ENCODE data around the gene MICU2. TPM values are rescaled to one million over a fixed set of nuclear protein-coding genes. Genes with fewer than 3 reads are reported as not detected.

The MICU2 gene
- total and polyA plus RNA-seq, 10 of the 15 experiments (the other 5 are each of a cell fraction or from before 2014, with no cell fraction given), result 17.7 to 56.6 (median 43.8) TPM

GRCh38 chr13:21606251-21606650 is 2.3 kb upstream of the MICU2 start (continued):
- TF ChIP-seq SPI1 (IDR thresholded peaks at IDR 0.05; ENCODE audit: borderline replicate concordance, insufficient read depth, low read depth, low read length) (no peak), CEBPB (IDR thresholded peaks at IDR 0.05; ENCODE audit: borderline replicate concordance in 1 of 2, low read depth in 2 of 2, low read length in 2 of 2) (no peak)

DNA sequence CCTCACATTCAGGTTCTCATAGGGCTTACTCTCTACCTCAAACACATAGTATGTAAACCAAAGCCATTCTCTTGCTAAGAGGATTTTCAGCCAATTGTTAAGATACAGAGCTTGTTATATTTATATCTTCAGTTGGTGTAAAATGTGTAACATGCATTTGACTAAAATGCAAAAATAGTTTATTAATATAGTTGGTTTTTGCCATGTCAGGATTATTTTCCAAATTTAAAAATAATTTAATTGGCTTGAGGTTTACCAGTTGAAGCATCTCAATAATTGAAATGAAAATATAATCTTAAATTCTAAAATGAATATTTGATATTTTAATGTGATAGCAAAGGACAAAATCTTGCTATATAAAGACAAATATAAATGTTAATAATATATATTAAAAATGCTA is 7.2 kb downstream of the MICU2 start:
- peak overlapping the region; percentile 54; the same call in 1 of the 2 replicates for H3K4me2 ChIP-seq (ENCODE audit: control insufficient read depth, insufficient read depth)
- no peak for DNase-seq (ENCODE audit: low read depth, low spot score)
- peaks cover 15% of the 10 kb centered on the region for H3K4me1 ChIP-seq (ENCODE audit: control insufficient read depth, insufficient read depth, low read length)
- ChIA-PET RAD21 (ENCODE audit: unreplicated experiment) (no interaction called here), CTCF (interaction anchor here (1.9 kb wide), 1 partner anchor 41 kb away, joined by 5 read pairs; no protein-coding TSS in a partner anchor), POLR2A (no interaction called here), SMC1A (ENCODE audit: uncharacterized antibody, unreplicated experiment) (no interaction called here)
- H3K27me3 ChIP-seq (replicated peaks in 1 of 2; ENCODE audit: control insufficient read depth in 2 of 2, insufficient read depth in 2 of 2, low read length in 1 of 2), result no peaks in the 10 kb centered on the region
- TF ChIP-seq MLLT1 (IDR thresholded peaks at IDR 0.05) (no peak), ESRRA (IDR thresholded peaks at IDR 0.05; ENCODE audit: low read length) (no peak), STAT1 (conservative IDR thresholded peaks at IDR 0.05) (no peak), USF1 (IDR thresholded peaks at IDR 0.05; ENCODE audit: borderline replicate concordance, extremely low read length, insufficient read depth, low read depth, low read length) (no peak), POU2F2 (IDR thresholded peaks at IDR 0.05; ENCODE audit: borderline replicate concordance, low read depth, low read length) (no peak), FOXM1 (IDR thresholded peaks at IDR 0.05; ENCODE audit: low read depth, low read length) (no peak), ETV6 (conservative IDR thresholded peaks at IDR 0.05 in 1 of 2, IDR thresholded peaks at IDR 0.05 in 1 of 2; ENCODE audit: borderline replicate concordance in 1 of 2, low read depth in 1 of 2) (no peak), SMAD5 (IDR thresholded peaks at IDR 0.05; ENCODE audit: low read depth) (no peak), ATF7 (IDR thresholded peaks at IDR 0.05; ENCODE audit: low read depth) (no peak), NR2F1 (conservative IDR thresholded peaks at IDR 0.05) (no peak)
- TF ChIP-seq, protein P1, sequence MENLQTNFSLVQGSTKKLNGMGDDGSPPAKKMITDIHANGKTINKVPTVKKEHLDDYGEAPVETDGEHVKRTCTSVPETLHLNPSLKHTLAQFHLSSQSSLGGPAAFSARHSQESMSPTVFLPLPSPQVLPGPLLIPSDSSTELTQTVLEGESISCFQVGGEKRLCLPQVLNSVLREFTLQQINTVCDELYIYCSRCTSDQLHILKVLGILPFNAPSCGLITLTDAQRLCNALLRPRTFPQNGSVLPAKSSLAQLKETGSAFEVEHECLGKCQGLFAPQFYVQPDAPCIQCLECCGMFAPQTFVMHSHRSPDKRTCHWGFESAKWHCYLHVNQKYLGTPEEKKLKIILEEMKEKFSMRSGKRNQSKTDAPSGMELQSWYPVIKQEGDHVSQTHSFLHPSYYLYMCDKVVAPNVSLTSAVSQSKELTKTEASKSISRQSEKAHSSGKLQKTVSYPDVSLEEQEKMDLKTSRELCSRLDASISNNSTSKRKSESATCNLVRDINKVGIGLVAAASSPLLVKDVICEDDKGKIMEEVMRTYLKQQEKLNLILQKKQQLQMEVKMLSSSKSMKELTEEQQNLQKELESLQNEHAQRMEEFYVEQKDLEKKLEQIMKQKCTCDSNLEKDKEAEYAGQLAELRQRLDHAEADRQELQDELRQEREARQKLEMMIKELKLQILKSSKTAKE (IDR thresholded peaks at IDR 0.05; ENCODE audit: low read depth, poor library complexity, severe bottlenecking), result no peak
- TF ChIP-seq, protein P2, sequence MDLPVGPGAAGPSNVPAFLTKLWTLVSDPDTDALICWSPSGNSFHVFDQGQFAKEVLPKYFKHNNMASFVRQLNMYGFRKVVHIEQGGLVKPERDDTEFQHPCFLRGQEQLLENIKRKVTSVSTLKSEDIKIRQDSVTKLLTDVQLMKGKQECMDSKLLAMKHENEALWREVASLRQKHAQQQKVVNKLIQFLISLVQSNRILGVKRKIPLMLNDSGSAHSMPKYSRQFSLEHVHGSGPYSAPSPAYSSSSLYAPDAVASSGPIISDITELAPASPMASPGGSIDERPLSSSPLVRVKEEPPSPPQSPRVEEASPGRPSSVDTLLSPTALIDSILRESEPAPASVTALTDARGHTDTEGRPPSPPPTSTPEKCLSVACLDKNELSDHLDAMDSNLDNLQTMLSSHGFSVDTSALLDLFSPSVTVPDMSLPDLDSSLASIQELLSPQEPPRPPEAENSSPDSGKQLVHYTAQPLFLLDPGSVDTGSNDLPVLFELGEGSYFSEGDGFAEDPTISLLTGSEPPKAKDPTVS (IDR thresholded peaks at IDR 0.05; ENCODE audit: low read depth, low read length), result no peak
- intact Hi-C loops (cut with micrococcal nuclease; ENCODE audit: unreplicated experiment) (no loop called here), in situ Hi-C loops (cut with MboI) (no loop called here)
- H3K9ac ChIP-seq (ENCODE audit: control insufficient read depth, insufficient read depth, low read length), result no peak overlapping the region
- no peak overlapping the region for H3K4me3 ChIP-seq
- H4K20me1 ChIP-seq (ENCODE audit: control insufficient read depth, insufficient read depth), result no peaks in the 10 kb centered on the region
- H3K79me2 ChIP-seq (ENCODE audit: control insufficient read depth, insufficient read depth, low read length), result peaks cover 19% of the 10 kb centered on the region
- no peak overlapping the region for H2AFZ ChIP-seq (ENCODE audit: control insufficient read depth, low read depth, low read length)
- H3K27ac ChIP-seq (ENCODE audit: control insufficient read depth, insufficient read depth), result peak overlapping the region; percentile 11; the same call in 1 of the 2 replicates
- H3K36me3 ChIP-seq (ENCODE audit: control insufficient read depth in 2 of 2, insufficient read depth in 2 of 2, low read length in 1 of 2), result 0 out of 4 replicates have a peak, but pooled peaks cover 0 to 3% of the 10 kb centered on the region in 2 experiments
- H3K9me3 ChIP-seq (replicated peaks; ENCODE audit: control insufficient read depth, insufficient read depth, low read length), result no peaks in the 10 kb centered on the region; the same call in 2 of the 3 replicates
- no peak for FAIRE-seq
- BruUV-seq (replicated peaks), result no TSS peak
- no peak for ATAC-seq

Data from GM12878 (cell line).